Thoracic aorta (tissue), 2 donors: ENCODE data around the gene CLSTN3. TPM values are rescaled to one million over a fixed set of nuclear protein-coding genes. Genes with fewer than 3 reads are reported as not detected.
A peak's percentile ranks its signal among the peaks of the same experiment; 100 is the strongest.

Experiments used
- ATAC-seq: fragments of 150-250 bp; one replicate; pipeline ENCODE4 v1.8.0; 2017; ENCODE audit warnings: low read depth; ENCODE audit not compliant: insufficient number of reproducible peaks, low FRiP score
- DNase-seq: peaks from one replicate; pipeline ENCODE4 v3.0.0-alpha.2; 2020; ENCODE audit warnings: low spot score
- H3K27ac ChIP-seq, 2 donors: fragments of 200-600 bp; sonication (generic); 1 replicate in 1 of 2; 2 replicates in 1 of 2; pipeline ENCODE4 v1.5.1; 2016; ENCODE audit warnings: mild to moderate bottlenecking in 2 of 2, moderate library complexity in 2 of 2
- H3K27me3 ChIP-seq: fragments of 200-600 bp; sonication (generic); replicated peaks from 2 replicates; pipeline ENCODE4 v1.6.0; 2016; ENCODE audit warnings: mild to moderate bottlenecking; ENCODE audit not compliant: insufficient read depth
- H3K36me3 ChIP-seq: fragments of 200-600 bp; sonication (generic); one replicate; pipeline ENCODE4 v1.5.1; 2016
- H3K4me1 ChIP-seq, 2 donors: fragments of 200-600 bp; sonication (generic); 1 replicate in 1 of 2; 2 replicates in 1 of 2; pipeline versions ENCODE4 v1.5.1 to v1.6.0; 2016; ENCODE audit warnings: low read depth in 2 of 2, mild to moderate bottlenecking in 1 of 2; ENCODE audit not compliant: control insufficient read depth in 1 of 2
- H3K4me3 ChIP-seq: fragments of 200-600 bp; sonication (generic); 2 replicates; pipeline ENCODE4 v1.5.1; 2016; ENCODE audit warnings: mild to moderate bottlenecking
- H3K9me3 ChIP-seq: fragments of 200-600 bp; sonication (generic); 2 replicates; pipeline ENCODE4 v1.5.1; 2016
- total RNA-seq, 2 donors: library from RNA; depleted of rRNA; stranded (reverse); fragments of >200 nt; gene quantifications; one replicate each; pipeline versions ENCODE4 v1.1.0 to v1.2.3, GENCODE V29; 2016
- TF ChIP-seq, protein P1 (sequence below): fragments of 200-600 bp; sonication (generic); IDR thresholded peaks from one replicate; pipeline ENCODE4 v1.5.1; 2019; ENCODE audit warnings: antibody characterized with exemption

The CLSTN3 gene
- total RNA-seq, 2 donors from 2014 or later = 27.2 to 28.9 TPM

DNA sequence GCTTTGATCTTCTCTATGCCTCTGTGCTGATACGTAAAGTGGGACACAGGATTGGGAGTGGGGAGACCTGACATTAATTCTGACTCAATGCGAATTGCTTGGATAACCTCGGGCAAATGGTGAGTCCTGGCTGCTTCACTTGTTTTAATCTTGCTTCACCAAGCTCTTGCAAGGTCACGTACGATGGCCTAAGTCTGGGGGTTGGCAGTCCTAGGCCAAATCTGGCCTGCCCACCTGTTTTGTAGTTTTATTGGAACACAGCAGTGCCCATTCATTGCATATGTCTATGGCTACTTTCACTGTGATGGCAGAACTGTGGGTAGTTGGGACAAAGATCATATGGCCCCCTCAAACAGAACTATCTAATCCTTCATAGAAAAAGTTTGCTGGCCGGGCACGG, 13.4 kb downstream of the CLSTN3 start:
- Histone ChIP-seq H3K9me3 (no peaks in the 10 kb centered on the region), H3K27ac (no peak overlapping the region), H3K4me3 (no peak overlapping the region), H3K27me3 (no peaks in the 10 kb centered on the region), H3K4me1 (no peaks in the 10 kb centered on the region), H3K36me3 (peaks cover 5% of the 10 kb centered on the region)
- TF ChIP-seq, protein P1, sequence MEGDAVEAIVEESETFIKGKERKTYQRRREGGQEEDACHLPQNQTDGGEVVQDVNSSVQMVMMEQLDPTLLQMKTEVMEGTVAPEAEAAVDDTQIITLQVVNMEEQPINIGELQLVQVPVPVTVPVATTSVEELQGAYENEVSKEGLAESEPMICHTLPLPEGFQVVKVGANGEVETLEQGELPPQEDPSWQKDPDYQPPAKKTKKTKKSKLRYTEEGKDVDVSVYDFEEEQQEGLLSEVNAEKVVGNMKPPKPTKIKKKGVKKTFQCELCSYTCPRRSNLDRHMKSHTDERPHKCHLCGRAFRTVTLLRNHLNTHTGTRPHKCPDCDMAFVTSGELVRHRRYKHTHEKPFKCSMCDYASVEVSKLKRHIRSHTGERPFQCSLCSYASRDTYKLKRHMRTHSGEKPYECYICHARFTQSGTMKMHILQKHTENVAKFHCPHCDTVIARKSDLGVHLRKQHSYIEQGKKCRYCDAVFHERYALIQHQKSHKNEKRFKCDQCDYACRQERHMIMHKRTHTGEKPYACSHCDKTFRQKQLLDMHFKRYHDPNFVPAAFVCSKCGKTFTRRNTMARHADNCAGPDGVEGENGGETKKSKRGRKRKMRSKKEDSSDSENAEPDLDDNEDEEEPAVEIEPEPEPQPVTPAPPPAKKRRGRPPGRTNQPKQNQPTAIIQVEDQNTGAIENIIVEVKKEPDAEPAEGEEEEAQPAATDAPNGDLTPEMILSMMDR = no peak
- DNase-seq (no peak), ATAC-seq (no peak)

DNA sequence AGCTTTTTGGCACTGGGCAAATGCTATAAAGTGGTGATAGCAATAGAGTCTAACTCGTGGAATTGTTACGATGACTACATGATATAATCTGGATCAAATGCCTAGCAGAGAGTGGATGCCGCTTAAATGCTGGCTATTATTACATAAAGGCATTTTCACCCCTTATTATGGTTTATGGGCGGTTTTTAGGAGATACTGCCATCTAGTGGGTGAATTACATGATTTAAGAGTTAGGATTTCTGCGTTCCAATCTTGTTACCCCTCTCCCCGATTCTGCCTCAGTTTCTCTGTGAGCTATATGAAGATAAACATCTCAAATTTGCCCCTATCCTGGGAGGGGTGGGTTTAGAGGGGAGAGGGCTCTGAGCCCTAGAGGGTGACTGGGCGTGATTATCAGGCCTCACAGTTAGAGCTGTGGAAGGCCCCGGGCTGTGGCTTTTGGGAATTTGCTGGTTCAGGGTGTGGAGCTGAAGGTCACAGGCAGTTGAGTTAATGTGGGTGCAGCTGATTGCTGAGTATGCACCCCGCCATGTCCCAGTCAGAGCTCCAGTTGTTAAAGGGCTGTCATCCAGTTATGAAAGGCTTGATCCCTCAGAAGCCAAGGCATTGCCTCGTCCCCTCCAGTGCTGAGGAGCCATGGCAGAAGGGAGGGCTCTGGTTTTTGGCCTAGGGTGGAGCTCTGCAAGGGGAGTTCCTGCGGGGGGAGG, 14.4 kb downstream of the CLSTN3 start:
- peak; percentile 66 for ATAC-seq
- Histone ChIP-seq H3K9me3 (no peaks in the 10 kb centered on the region), H3K27me3 (no peaks in the 10 kb centered on the region), H3K4me3 (no peak overlapping the region), H3K36me3 (peaks cover 12% of the 10 kb centered on the region), H3K4me1 (no peaks in the 10 kb centered on the region), H3K27ac (no peak overlapping the region)
- TF ChIP-seq, protein P1 = peak; percentile 49
- no peak for DNase-seq

DNA sequence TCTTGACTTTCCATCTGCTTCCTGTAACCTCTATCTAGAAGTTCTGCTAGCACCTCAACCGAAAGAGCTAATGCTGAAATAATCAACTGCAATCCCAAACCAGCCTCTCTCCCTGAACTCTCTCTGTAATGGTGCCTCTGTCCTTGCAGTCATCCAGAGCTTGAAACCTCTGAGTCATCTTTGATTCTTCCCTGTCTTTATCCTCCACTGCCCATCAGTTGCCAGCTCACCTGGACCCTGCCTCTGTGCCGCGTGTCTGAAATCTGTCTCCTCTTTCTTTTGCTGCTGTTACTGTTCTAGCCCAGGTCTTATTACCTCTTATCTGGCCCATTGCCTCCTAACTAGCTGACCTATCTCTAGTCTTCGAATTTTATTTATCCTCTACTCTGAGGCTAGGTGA, 15.5 kb downstream of the CLSTN3 start:
- no peak for ATAC-seq
- Histone ChIP-seq H3K4me3 (no peak overlapping the region), H3K27ac (no peak overlapping the region), H3K27me3 (no peaks in the 10 kb centered on the region), H3K36me3 (peaks cover 22% of the 10 kb centered on the region), H3K4me1 (no peaks in the 10 kb centered on the region), H3K9me3 (no peaks in the 10 kb centered on the region)
- no peak for DNase-seq
- TF ChIP-seq, protein P1 = no peak

DNA sequence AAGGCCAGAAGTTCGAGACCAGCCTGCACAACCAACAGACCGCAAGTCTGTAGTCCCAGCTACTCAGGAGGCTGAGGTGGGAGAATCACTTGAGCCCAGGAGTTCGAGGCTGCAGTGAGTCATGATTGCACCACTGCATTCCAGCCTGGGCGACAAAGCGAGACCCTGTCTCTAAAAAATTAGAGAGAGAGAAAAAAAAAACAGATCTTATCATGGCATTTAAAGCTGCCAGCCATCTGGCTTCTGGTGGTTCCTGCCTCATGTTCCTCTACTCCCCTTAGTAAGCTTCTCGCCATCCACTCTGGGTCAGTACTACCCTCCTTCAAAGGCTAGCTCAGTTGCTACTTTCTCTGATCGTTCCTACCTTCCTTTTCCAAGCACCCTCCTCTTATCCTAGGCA, 16.1 kb downstream of the CLSTN3 start:
- DNase-seq (no peak), ATAC-seq (no peak)
- H3K4me3 ChIP-seq = no peak overlapping the region
- H3K4me1 ChIP-seq = no peaks in the 10 kb centered on the region
- H3K27me3 ChIP-seq = no peaks in the 10 kb centered on the region
- no peaks in the 10 kb centered on the region for H3K9me3 ChIP-seq
- TF ChIP-seq, protein P1 = no peak
- no peak overlapping the region for H3K27ac ChIP-seq
- H3K36me3 ChIP-seq = peaks cover 22% of the 10 kb centered on the region

DNA sequence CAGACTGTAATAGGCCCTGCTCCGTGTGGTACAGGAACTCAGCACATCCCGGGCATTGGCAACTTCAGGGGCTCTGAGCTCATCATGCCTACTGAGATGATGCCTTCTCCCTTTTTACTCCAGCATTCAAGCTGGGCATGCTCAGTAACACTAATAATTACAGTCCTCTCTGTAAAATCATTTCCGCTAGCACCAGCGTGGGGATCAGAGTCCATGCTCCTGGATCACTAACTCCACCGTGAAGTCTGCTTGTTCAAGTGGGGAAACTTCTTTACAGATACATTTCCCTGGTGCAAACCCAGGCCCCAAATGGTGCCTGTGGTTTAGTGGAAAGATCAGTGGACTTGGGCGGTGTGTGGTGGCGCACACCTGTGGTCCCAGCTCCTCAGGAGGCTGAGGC, 16.7 kb downstream of the CLSTN3 start:
- Histone ChIP-seq H3K27ac (no peak overlapping the region), H3K9me3 (no peaks in the 10 kb centered on the region), H3K27me3 (no peaks in the 10 kb centered on the region), H3K36me3 (peaks cover 22% of the 10 kb centered on the region), H3K4me3 (no peak overlapping the region), H3K4me1 (no peaks in the 10 kb centered on the region)
- DNase-seq (no peak), ATAC-seq (no peak)
- TF ChIP-seq, protein P1 = no peak
